BLaER1 (cell line): ENCODE data around the gene HYCC2.
"Not testable (repeated sequence)": the region's sequence is repeated elsewhere in the genome, so short reads cannot be mapped to it uniquely, and the experiment has no call there.

Experiments
- H3K27ac ChIP-seq: shearing (Covaris generic); formaldehyde crosslinking; 2 replicates; pipeline ENCODE4 v1.8.1; 2022
- H3K27me3 ChIP-seq: shearing (Covaris generic); formaldehyde crosslinking; 2 replicates; pipeline ENCODE4 v1.8.1; 2022
- H3K36me3 ChIP-seq: shearing (Covaris generic); formaldehyde crosslinking; 2 replicates; pipeline ENCODE4 v1.8.1; 2022
- H3K4me1 ChIP-seq: shearing (Covaris generic); formaldehyde crosslinking; 2 replicates; pipeline ENCODE4 v1.8.1; 2022
- H3K4me2 ChIP-seq: shearing (Covaris generic); formaldehyde crosslinking; 2 replicates; pipeline ENCODE4 v1.8.1; 2022
- H3K4me3 ChIP-seq: shearing (Covaris generic); formaldehyde crosslinking; 2 replicates; pipeline ENCODE4 v1.8.1; 2022
- H3K9ac ChIP-seq: shearing (Covaris generic); formaldehyde crosslinking; 2 replicates; pipeline ENCODE4 v1.8.1; 2022
- H3K9me3 ChIP-seq: shearing (Covaris generic); formaldehyde crosslinking; 2 replicates; pipeline ENCODE4 v1.8.1; 2022
- H4K20me1 ChIP-seq: shearing (Covaris generic); formaldehyde crosslinking; 2 replicates; pipeline ENCODE4 v1.8.1; 2022
- Cebpa-rat ChIP-seq: shearing (Covaris generic); IDR thresholded peaks from 2 replicates; pipeline ENCODE4 v1.8.1; 2022

Gene HYCC2

GRCh38 chr2:201071479-201072200 is at the start of gene HYCC2, which contains the start of gene NDUFB3:
Gene HYCC2 (minus strand): TSS chr2:201071671. CDS start chr2:201024009, 47,662 bp downstream.
Gene NDUFB3 (plus strand): TSS chr2:201072001. CDS start chr2:201078883, 6,882 bp downstream.
- H3K36me3 ChIP-seq = peaks cover 4% of the 10 kb centered on the region; the same call in 1 of the 2 replicates
- peak within 1 kb of the TSS; percentile 92 for H3K9ac ChIP-seq
- peak within 1 kb of the TSS; percentile 93 for H3K27ac ChIP-seq
- H3K4me3 ChIP-seq = peak within 1 kb of the TSS; percentile 84
- H3K9me3 ChIP-seq = no peaks in the 10 kb centered on the region
- H3K27me3 ChIP-seq = no peaks in the 10 kb centered on the region
- peaks cover 19% of the 10 kb centered on the region; the same call in 1 of the 2 replicates for H4K20me1 ChIP-seq
- no peak for TF ChIP-seq Cebpa-rat
- peaks cover 47% of the 10 kb centered on the region for H3K4me1 ChIP-seq
- peak within 1 kb of the TSS; percentile 95 for H3K4me2 ChIP-seq

GRCh38 chr2:201118961-201119854 is 47.7 kb upstream of the HYCC2 start:
- Histone ChIP-seq H3K27ac (peak overlapping the region; percentile 99), H3K36me3 (0 out of 2 replicates have a peak, but pooled peaks cover 7% of the 10 kb centered on the region), H3K9ac (peak overlapping the region; percentile 97), H3K4me3 (peak overlapping the region; percentile 80), H4K20me1 (peaks cover 49% of the 10 kb centered on the region; the same call in 1 of the 2 replicates), H3K4me2 (peak overlapping the region; percentile 87), H3K9me3 (no peaks in the 10 kb centered on the region), H3K4me1 (peaks cover 40% of the 10 kb centered on the region), H3K27me3 (no peaks in the 10 kb centered on the region)
- no peak for TF ChIP-seq Cebpa-rat

- TF ChIP-seq Cebpa-rat = no peak
- Histone ChIP-seq H3K9me3 (no peaks in the 10 kb centered on the region), H3K36me3 (0 out of 2 replicates have a peak, but pooled peaks cover 7% of the 10 kb centered on the region), H4K20me1 (peaks cover 40% of the 10 kb centered on the region; the same call in 1 of the 2 replicates), H3K4me2 (peak overlapping the region; percentile 87), H3K27me3 (no peaks in the 10 kb centered on the region), H3K4me1 (peaks cover 40% of the 10 kb centered on the region), H3K27ac (peak overlapping the region; percentile 99), H3K4me3 (peak overlapping the region; percentile 80), H3K9ac (peak overlapping the region; percentile 97)
These were observed 46.9 kb upstream of the HYCC2 start for GRCh38 chr2:201118121-201118960.

- peak overlapping the region; percentile 97 for H3K9ac ChIP-seq
These were observed 46.2 kb upstream of the HYCC2 start for GRCh38 chr2:201117735-201118094.

GRCh38 chr2:201116959-201117734 is 45.7 kb upstream of the HYCC2 start:
- Histone ChIP-seq H3K9me3 (no peaks in the 10 kb centered on the region), H3K27ac (peak overlapping the region; percentile 99), H3K27me3 (no peaks in the 10 kb centered on the region), H3K36me3 (no peaks in the 10 kb centered on the region), H3K4me1 (peaks cover 38% of the 10 kb centered on the region), H3K4me2 (peak overlapping the region; percentile 87), H3K4me3 (peak overlapping the region; percentile 80), H3K9ac (peak overlapping the region; percentile 97), H4K20me1 (peaks cover 28% of the 10 kb centered on the region; the same call in 1 of the 2 replicates)
- TF ChIP-seq Cebpa-rat = no peak; the same call in 1 of the 2 replicates

More at GRCh38 chr2:201117735-201118094, 46.2 kb upstream of the HYCC2 start:
- Histone ChIP-seq H3K27ac (peak overlapping the region; percentile 99), H3K4me2 (peak overlapping the region; percentile 87), H4K20me1 (peaks cover 34% of the 10 kb centered on the region; the same call in 1 of the 2 replicates), H3K4me3 (peak overlapping the region; percentile 80), H3K4me1 (peaks cover 40% of the 10 kb centered on the region)
- H3K36me3 ChIP-seq, H3K9me3 ChIP-seq, H3K27me3 ChIP-seq: not testable (repeated sequence)

GRCh38 chr2:201116115-201116958 is 44.9 kb upstream of the HYCC2 start, which contains the start of gene CFLAR:
Gene CFLAR (plus strand): TSS chr2:201116164. CDS start chr2:201129866, 13,702 bp downstream.
- peak within 1 kb of the TSS; percentile 87 for H3K4me2 ChIP-seq
- peak within 1 kb of the TSS; percentile 80 for H3K4me3 ChIP-seq
- peaks cover 30% of the 10 kb centered on the region for H3K4me1 ChIP-seq

GRCh38 chr2:201114846-201115245 is 43.4 kb upstream of the HYCC2 start:
- no peak overlapping the region for H3K27ac ChIP-seq
- peak overlapping the region; percentile 87; the same call in 1 of the 2 replicates for H3K4me2 ChIP-seq
- no peak for TF ChIP-seq Cebpa-rat
- H3K4me3 ChIP-seq = no peak overlapping the region
- H3K9ac ChIP-seq = no peak overlapping the region
- peaks cover 8% of the 10 kb centered on the region; the same call in 1 of the 2 replicates for H4K20me1 ChIP-seq
- H3K36me3 ChIP-seq = no peaks in the 10 kb centered on the region
- H3K4me1 ChIP-seq = peaks cover 15% of the 10 kb centered on the region
- no peaks in the 10 kb centered on the region for H3K9me3 ChIP-seq
- no peaks in the 10 kb centered on the region for H3K27me3 ChIP-seq

More at GRCh38 chr2:201116115-201116958, 44.9 kb upstream of the HYCC2 start, which contains the start of gene CFLAR:
- Histone ChIP-seq H3K27ac (peak within 1 kb of the TSS; percentile 99), H3K27me3 (no peaks in the 10 kb centered on the region), H3K9ac (peak within 1 kb of the TSS; percentile 97), H4K20me1 (peaks cover 20% of the 10 kb centered on the region; the same call in 1 of the 2 replicates), H3K36me3 (no peaks in the 10 kb centered on the region), H3K9me3 (no peaks in the 10 kb centered on the region)
- TF ChIP-seq Cebpa-rat = no peak
